CD4-positive, alpha-beta T cell (primary cell): Measurements from ENCODE around the gene ITSN1. TPM values are rescaled to one million over a fixed set of nuclear protein-coding genes. Genes with fewer than 3 reads are reported as not detected.

Source experiments
- ATAC-seq: fragments of 200-7000 bp; cut with Tn5 transposase; one replicate; pipeline ENCODE4 v1.10.0; 2022; ENCODE audit warnings: mild to moderate bottlenecking; ENCODE audit not compliant: poor library complexity
- CTCF ChIA-PET: fragments of 350-600 bp; sonication (Branson Sonifier 250); formaldehyde crosslinking; loops from one replicate; lab custom pipeline; 2021; ENCODE audit warnings: antibody characterized with exemption, inconsistent platforms; lab: Charles Lee
- POLR2A ChIA-PET: fragments of 350-600 bp; sonication (Branson Sonifier 250); formaldehyde crosslinking; loops from one replicate; lab custom pipeline; 2021; ENCODE audit warnings: antibody characterized with exemption, inconsistent platforms; lab: Charles Lee
- DNase-seq, 14 experiments: peaks; one replicate each; pipeline ENCODE4 v3.0.0-alpha.2; 2013 to 2020; ENCODE audit warnings: mixed read lengths in 2 of 14
- H3K27ac ChIP-seq, 2 donors: one replicate each; pipeline versions ENCODE4 v1.5.1 to v1.7.0; 2013; ENCODE audit warnings: low read length in 2 of 2, low read depth in 1 of 2, mild to moderate bottlenecking in 1 of 2
- H3K27me3 ChIP-seq, 2 experiments: 1 replicate in 1 of 2; 2 replicates in 1 of 2; pipeline versions ENCODE4 v1.6.1 to v1.7.0; 2013; ENCODE audit warnings: low read length in 2 of 2, control low read depth in 1 of 2, mild to moderate bottlenecking in 1 of 2, moderate library complexity in 1 of 2; ENCODE audit not compliant: insufficient read depth in 2 of 2, control insufficient read depth in 1 of 2
- H3K36me3 ChIP-seq: one replicate; pipeline ENCODE4 v1.6.1; 2013; ENCODE audit warnings: low read length, control low read depth; ENCODE audit not compliant: insufficient read depth
- H3K4me1 ChIP-seq: one replicate; pipeline ENCODE4 v1.6.1; 2013; ENCODE audit warnings: low read length, control low read depth; ENCODE audit not compliant: insufficient read depth
- H3K4me3 ChIP-seq: one replicate; pipeline ENCODE4 v1.5.1; 2013; ENCODE audit warnings: mild to moderate bottlenecking, low read length, moderate library complexity
- H3K9me3 ChIP-seq, 2 experiments: 1 replicate in 1 of 2; 2 replicates in 1 of 2; pipeline versions ENCODE4 v1.6.1 to v1.7.0; 2013; ENCODE audit warnings: low read length in 2 of 2, mild to moderate bottlenecking in 2 of 2, control low read depth in 1 of 2, moderate library complexity in 1 of 2; ENCODE audit not compliant: control insufficient read depth in 1 of 2, insufficient read depth in 1 of 2
- H3K27ac Mint-ChIP-seq: one replicate; pipeline ENCODE4 v1.8.0; 2020; ENCODE audit warnings: mixed read lengths
- H3K27me3 Mint-ChIP-seq: one replicate; pipeline ENCODE4 v1.8.0; 2021; ENCODE audit warnings: mixed read lengths
- H3K36me3 Mint-ChIP-seq: one replicate; pipeline ENCODE4 v1.8.0; 2021; ENCODE audit warnings: low read depth, mixed read lengths
- H3K4me1 Mint-ChIP-seq: one replicate; pipeline ENCODE4 v1.8.0; 2021; ENCODE audit warnings: low read depth, mixed read lengths
- H3K4me3 Mint-ChIP-seq: one replicate; pipeline ENCODE4 v1.8.0; 2020; ENCODE audit warnings: mild to moderate bottlenecking, mixed read lengths
- H3K9me3 Mint-ChIP-seq: one replicate; pipeline ENCODE4 v1.8.0; 2020; ENCODE audit warnings: mixed read lengths
- CTCF ChIP-seq: fragments of 200-600 bp; IDR thresholded peaks from one replicate; pipeline ENCODE4 v1.8.0; 2022; ENCODE audit warnings: antibody characterized with exemption, mild to moderate bottlenecking
- intact Hi-C, 2 experiments: fragments of 100-400 bp; cut with DNase I in 1 of 2; cut with micrococcal nuclease in 1 of 2; formaldehyde crosslinking; loops; one replicate each; pipeline versions ENCODE4 v1.15.1 to v1.9.0; 2023 to 2025; cut with DNase I, micrococcal nuclease
- total RNA-seq, 174 experiments: library from RNA in 2 of 174; stranded (reverse) in 2 of 174; gene quantifications; one replicate each; pipeline ENCODE4 v1.2.3 and lab custom pipeline; 2021 to 2026

The ITSN1 gene
- total RNA-seq, 2 experiments from 2014 or later, result 2.1 to 3.0 TPM

- Histone ChIP-seq H3K4me1 (peaks cover 66% of the 10 kb centered on the region), H3K27ac (no peak overlapping the region), H3K9me3 (no peaks in the 10 kb centered on the region), H3K36me3 (peaks cover 14% of the 10 kb centered on the region), H3K4me3 (no peak overlapping the region), H3K27me3 (no peaks in the 10 kb centered on the region)
- Mint-ChIP-seq H3K4me3 (no peak overlapping the region), H3K9me3 (no peaks in the 10 kb centered on the region), H3K27ac (peak overlapping the region; percentile 53), H3K4me1 (peaks cover 68% of the 10 kb centered on the region), H3K36me3 (peaks cover 55% of the 10 kb centered on the region), H3K27me3 (no peaks in the 10 kb centered on the region)
- ChIA-PET POLR2A (interaction anchor here (8.6 kb wide), 1 partner anchor 9 kb away, joined by 519 read pairs; no protein-coding TSS in a partner anchor), CTCF (no interaction called here)
- no peak for TF ChIP-seq CTCF
- ATAC-seq (no peak), DNase-seq (no peak)
- intact Hi-C loops, result no loop called here
Measured at GRCh38 chr21:33944185-33944763, 302.0 kb downstream of the ITSN1 start.

GRCh38 chr21:33945652-33946270 is 303.5 kb downstream of the ITSN1 start:
- H3K9me3 ChIP-seq, result no peaks in the 10 kb centered on the region
- Mint-ChIP-seq H3K9me3 (no peaks in the 10 kb centered on the region), H3K27ac (peak overlapping the region; percentile 93), H3K27me3 (no peaks in the 10 kb centered on the region), H3K36me3 (peaks cover 49% of the 10 kb centered on the region), H3K4me3 (peak overlapping the region; percentile 13), H3K4me1 (peaks cover 71% of the 10 kb centered on the region)
- peaks cover 67% of the 10 kb centered on the region for H3K4me1 ChIP-seq
- TF ChIP-seq CTCF, result no peak
- H3K27me3 ChIP-seq, result no peaks in the 10 kb centered on the region
- H3K36me3 ChIP-seq, result peaks cover 10% of the 10 kb centered on the region
- DNase-seq (peak in 4 of 14 experiments; percentile 36 to 54 (median 46)), ATAC-seq (no peak)
- no peak overlapping the region for H3K27ac ChIP-seq
- ChIA-PET CTCF (interaction anchor here (0.7 to 6.0 kb wide), 4 partner anchors 9 to 402 kb away, joined by 3 to 114 read pairs (median 4); no protein-coding TSS in a partner anchor), POLR2A (interaction anchor here (0.7 to 8.6 kb wide), 5 partner anchors 11 to 78 kb away, joined by 3 to 519 read pairs (median 3); no protein-coding TSS in a partner anchor)
- intact Hi-C loops, result loop anchor here in 1 of 2 experiments (2.0 kb wide), 1 partner anchor 13 kb away; no protein-coding TSS in a partner anchor
- no peak overlapping the region for H3K4me3 ChIP-seq

GRCh38 chr21:33947451-33948095 is 305.3 kb downstream of the ITSN1 start:
- H3K36me3 Mint-ChIP-seq, result peaks cover 49% of the 10 kb centered on the region
- no peak for TF ChIP-seq CTCF
- no peaks in the 10 kb centered on the region for H3K9me3 Mint-ChIP-seq
- intact Hi-C loops, result loop anchor here (1.0 to 2.0 kb wide), 6 partner anchors 11 to 182 kb away; partner anchors contain the start of genes MRPS6 (in 1 of the 2) and SLC5A3 (in 1 of the 2)
- ChIA-PET CTCF (interaction anchor here (0.7 to 6.0 kb wide), 7 partner anchors 9 to 400 kb away, joined by 3 to 114 read pairs (median 12); partner anchors contain the start of genes MRPS6 and SLC5A3), POLR2A (interaction anchor here (0.7 to 8.6 kb wide), 28 partner anchors 12 to 468 kb away, joined by 3 to 519 read pairs (median 7); partner anchors contain the start of genes ATP5PO, MRPS6, SLC5A3 and TMEM50B)
- H3K4me3 Mint-ChIP-seq, result peak overlapping the region; percentile 65
- Histone ChIP-seq H3K4me1 (peaks cover 76% of the 10 kb centered on the region), H3K9me3 (no peaks in the 10 kb centered on the region), H3K27ac (peak overlapping the region; percentile 93 to 98), H3K36me3 (peaks cover 15% of the 10 kb centered on the region), H3K4me3 (peak overlapping the region; percentile 36), H3K27me3 (no peaks in the 10 kb centered on the region)
- ATAC-seq, result peak; percentile 59
- H3K27ac Mint-ChIP-seq, result peak overlapping the region; percentile 93
- peaks cover 75% of the 10 kb centered on the region for H3K4me1 Mint-ChIP-seq
- DNase-seq, result peak; percentile 68 to 97 (median 80)
- no peaks in the 10 kb centered on the region for H3K27me3 Mint-ChIP-seq
